ENCODE results near the gene HELZ2. TPM values are rescaled to one million over a fixed set of nuclear protein-coding genes. Genes with fewer than 3 reads are reported as not detected.
"Not testable (repeated sequence)": the region's sequence is repeated elsewhere in the genome, so short reads cannot be mapped to it uniquely, and the experiment has no call there.

The HELZ2 gene
- total RNA-seq, 1 experiment from 2014 or later = 17.8 TPM

GRCh38 chr20:63578224-63579016 lies 4.4 kb upstream of the HELZ2 start:
- Histone ChIP-seq H3K27ac (no peak overlapping the region), H3K27me3 (replicated peaks) (no peaks in the 10 kb centered on the region), H3K36me3 (no peaks in the 10 kb centered on the region), H3K4me3 (no peak overlapping the region), H3K4me1 (replicated peaks) (peaks cover 9% of the 10 kb centered on the region), H3K9me3 (replicated peaks) (no peaks in the 10 kb centered on the region)
- DNase-seq (ENCODE audit: low read depth in 1 of 2, low spot score in 2 of 2) = no peak

DNA sequence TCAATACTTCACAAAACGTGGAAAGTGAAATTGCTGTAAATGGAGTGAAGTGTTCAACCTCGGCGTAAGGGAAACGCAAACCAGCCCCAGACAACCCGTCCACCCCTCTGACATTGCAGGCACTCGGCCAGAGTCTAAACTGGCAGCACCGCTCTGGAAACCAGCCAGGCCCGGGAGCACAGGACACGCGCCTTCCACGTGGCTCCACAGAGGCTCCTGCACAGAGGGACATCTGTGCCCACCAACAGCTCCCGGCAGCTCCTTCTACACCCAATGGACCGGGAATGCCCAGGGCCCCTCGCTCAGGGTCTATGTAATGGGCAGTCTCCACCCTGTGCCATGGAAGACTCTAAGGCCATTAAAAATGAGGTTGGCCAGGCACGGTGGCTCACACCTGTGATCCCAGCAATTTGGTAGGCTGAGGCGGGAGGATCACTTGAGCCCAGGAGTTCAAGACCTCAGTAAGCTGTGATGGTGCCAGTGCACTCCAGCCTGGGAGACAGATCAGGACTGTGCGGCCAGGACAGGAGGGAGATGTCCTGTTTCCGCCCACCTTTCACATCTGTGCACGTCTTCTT lies 3.4 kb upstream of the HELZ2 start:
- Histone ChIP-seq H3K4me1 (replicated peaks) (peaks cover 15% of the 10 kb centered on the region), H3K4me3 (no peak overlapping the region), H3K36me3 (peaks cover 6% of the 10 kb centered on the region), H3K27me3 (replicated peaks) (no peaks in the 10 kb centered on the region), H3K27ac (no peak overlapping the region), H3K9me3 (replicated peaks) (no peaks in the 10 kb centered on the region)
- no peak for DNase-seq (ENCODE audit: low read depth in 1 of 2, low spot score in 2 of 2)

DNA sequence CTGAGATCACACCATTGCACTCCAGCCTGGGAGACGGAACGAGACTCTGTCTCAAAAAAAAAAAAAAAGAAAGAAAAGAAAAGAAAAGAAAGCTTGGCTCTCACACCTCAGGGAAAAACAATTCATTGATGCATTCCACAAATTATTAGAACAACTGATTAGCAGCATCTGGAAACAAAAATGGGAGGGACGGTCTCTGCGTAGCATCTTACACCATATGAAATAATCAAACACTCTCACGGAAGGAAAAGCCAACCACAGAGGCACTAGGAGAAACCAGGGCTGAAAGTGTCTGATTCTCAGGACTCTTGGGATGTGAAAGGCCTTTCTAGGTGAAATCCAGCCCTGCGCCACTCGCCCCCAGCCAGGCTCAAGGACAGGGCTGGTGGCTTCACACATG lies 2.3 kb upstream of the HELZ2 start:
- no peak for DNase-seq (ENCODE audit: low read depth in 1 of 2, low spot score in 2 of 2)
- no peaks in the 10 kb centered on the region for H3K27me3 ChIP-seq (replicated peaks)
- H3K4me3 ChIP-seq = no peak overlapping the region
- H3K9me3 ChIP-seq (replicated peaks) = no peaks in the 10 kb centered on the region
- peaks cover 10% of the 10 kb centered on the region for H3K36me3 ChIP-seq
- H3K27ac ChIP-seq = no peak overlapping the region
- peaks cover 15% of the 10 kb centered on the region for H3K4me1 ChIP-seq (replicated peaks)

DNA sequence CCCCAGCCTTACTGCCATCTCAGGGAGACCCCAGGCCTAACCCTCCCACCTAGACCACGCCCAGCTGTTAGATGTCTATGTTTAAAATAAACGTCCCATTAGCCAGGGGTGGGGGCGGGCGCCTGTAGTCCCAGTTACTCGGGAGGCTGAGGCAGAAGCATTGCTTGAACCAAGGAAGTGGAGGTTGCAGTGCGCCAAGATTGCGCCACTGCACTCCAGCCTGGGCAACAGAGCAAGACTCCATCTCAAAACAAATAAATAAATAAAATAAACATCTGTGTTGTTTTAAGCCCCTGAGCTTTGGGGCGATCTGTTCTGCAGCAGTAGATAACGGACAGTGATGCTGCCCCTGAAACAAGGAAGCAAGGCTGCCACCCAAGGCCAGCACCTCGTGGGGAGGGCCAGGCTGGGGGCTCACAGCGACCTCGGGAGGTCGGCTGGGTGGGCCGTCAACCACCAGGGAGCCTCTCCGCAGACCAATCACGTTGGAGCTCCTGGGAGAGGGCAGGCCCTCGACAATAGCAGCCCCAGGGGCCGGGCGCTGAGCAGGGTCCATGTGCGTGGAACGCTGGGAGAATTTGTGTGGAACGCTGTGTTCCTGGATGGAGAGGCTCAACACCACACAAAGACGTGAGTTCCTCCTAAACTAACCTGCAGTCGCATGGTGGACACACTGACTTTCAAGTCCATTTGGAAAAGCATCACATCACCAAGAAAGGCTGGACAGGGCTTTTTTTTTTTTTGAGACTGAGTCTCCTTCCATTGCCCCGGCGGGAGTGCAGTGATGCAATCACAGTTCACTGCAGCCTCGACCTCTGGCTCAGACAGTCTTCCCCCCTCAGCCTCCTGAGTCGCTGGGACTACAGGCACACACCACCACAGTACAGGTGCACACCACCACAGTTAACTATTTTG lies 1.0 kb upstream of the HELZ2 start:
- no peaks in the 10 kb centered on the region for H3K9me3 ChIP-seq (replicated peaks)
- peaks cover 15% of the 10 kb centered on the region for H3K4me1 ChIP-seq (replicated peaks)
- DNase-seq (ENCODE audit: low read depth in 1 of 2, low spot score in 2 of 2) = no peak
- no peak overlapping the region for H3K4me3 ChIP-seq
- peaks cover 10% of the 10 kb centered on the region for H3K36me3 ChIP-seq
- no peaks in the 10 kb centered on the region for H3K27me3 ChIP-seq (replicated peaks)
- no peak overlapping the region for H3K27ac ChIP-seq

DNA sequence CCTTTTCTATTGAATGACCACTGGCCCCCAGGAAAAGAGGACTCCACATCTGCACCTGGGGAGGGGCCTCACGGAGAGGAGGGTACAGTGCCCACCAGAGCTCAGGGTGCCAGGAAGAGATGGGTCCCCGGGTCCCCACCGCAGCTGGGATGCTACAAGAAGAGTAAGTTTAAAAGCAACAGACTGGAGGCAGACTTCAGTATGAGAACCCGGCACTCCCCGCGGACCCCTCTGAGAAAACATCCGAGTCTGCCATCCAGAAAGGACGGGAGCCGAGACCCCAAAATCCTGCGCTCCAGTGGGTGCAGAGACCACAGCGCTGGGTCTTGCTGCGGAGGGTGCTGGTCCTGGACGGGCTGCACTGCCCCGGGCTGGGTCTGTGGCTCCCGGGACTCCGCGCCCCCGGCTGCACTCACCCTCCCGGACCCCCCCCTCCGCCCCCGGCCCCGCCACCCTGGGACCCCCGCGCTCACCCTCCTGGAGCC lies 350 bp downstream of the HELZ2 start:
- peak overlapping the region; percentile 60; the same call in 1 of the 2 replicates for H3K27ac ChIP-seq
- H3K36me3 ChIP-seq = peaks cover 10% of the 10 kb centered on the region
- H3K9me3 ChIP-seq (replicated peaks) = no peaks in the 10 kb centered on the region
- H3K4me3 ChIP-seq = peak overlapping the region; percentile 60
- H3K4me1 ChIP-seq (replicated peaks) = peaks cover 15% of the 10 kb centered on the region
- peak in 1 of 2 experiments; percentile 39 for DNase-seq (ENCODE audit: low read depth in 1 of 2, low spot score in 2 of 2)
- no peaks in the 10 kb centered on the region for H3K27me3 ChIP-seq (replicated peaks)

DNA sequence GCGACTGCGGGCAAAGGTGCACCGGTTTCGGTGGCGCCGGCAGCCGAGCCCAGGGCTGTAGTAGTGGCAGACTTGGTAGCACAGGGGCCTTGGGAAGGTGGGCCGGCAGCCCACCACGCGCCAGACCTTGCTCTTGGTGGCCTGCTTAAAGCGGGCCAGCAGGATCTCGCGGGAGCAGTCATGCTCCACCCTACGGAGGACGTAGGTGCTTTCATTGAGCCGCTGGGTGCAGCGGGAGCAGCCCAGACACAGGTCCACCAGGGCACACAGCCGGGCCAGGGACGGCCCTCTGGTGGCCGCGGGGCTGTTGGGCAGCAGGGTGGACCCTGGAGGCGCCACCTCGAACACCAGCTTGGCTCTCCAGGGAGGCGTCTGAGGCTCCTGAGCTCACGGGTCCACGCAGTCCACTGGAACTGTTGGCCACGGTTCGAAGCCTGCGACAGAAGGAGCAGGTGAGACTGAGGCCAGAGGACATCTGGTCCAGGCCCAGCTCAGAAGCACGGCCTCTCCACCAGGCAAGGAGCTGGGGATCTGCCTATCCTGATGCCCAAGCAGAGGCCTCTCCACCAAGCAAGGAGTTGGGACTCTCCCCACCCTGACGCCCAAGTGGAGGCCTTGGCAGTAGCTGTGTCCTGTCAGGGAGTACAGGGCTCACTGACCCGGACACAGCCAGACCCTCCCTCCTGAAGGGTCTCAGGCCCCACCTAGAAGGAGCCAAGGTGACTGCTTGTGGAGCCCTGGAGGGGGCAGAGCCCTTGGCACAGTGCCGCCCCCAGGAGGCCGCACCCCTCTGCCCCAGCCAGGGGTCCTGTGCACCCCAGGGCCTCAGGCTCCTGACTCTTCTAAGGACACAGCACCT lies 1.0 kb downstream of the HELZ2 start:
- peak overlapping the region; percentile 60 for H3K4me3 ChIP-seq
- H3K36me3 ChIP-seq = peaks cover 15% of the 10 kb centered on the region
- H3K9me3 ChIP-seq (replicated peaks) = no peaks in the 10 kb centered on the region
- no peak for DNase-seq (ENCODE audit: low read depth in 1 of 2, low spot score in 2 of 2)
- peaks cover 15% of the 10 kb centered on the region for H3K4me1 ChIP-seq (replicated peaks)
- no peaks in the 10 kb centered on the region for H3K27me3 ChIP-seq (replicated peaks)
- no peak overlapping the region for H3K27ac ChIP-seq

GRCh38 chr20:63572071-63572787 lies 1.8 kb downstream of the HELZ2 start:
- H3K4me1 ChIP-seq (replicated peaks) = peaks cover 15% of the 10 kb centered on the region
- H3K27me3 ChIP-seq (replicated peaks) = no peaks in the 10 kb centered on the region
- no peak overlapping the region for H3K27ac ChIP-seq
- H3K4me3 ChIP-seq = no peak overlapping the region
- peaks cover 19% of the 10 kb centered on the region for H3K36me3 ChIP-seq
- no peak for DNase-seq (ENCODE audit: low read depth in 1 of 2, low spot score in 2 of 2)
- no peaks in the 10 kb centered on the region for H3K9me3 ChIP-seq (replicated peaks)

- Histone ChIP-seq H3K4me1 (replicated peaks) (peaks cover 15% of the 10 kb centered on the region), H3K36me3 (peaks cover 24% of the 10 kb centered on the region)
- not testable (repeated sequence) for H3K27me3 ChIP-seq (replicated peaks); H3K4me3 ChIP-seq; H3K27ac ChIP-seq; H3K9me3 ChIP-seq (replicated peaks); DNase-seq (ENCODE audit: low read depth in 1 of 2, low spot score in 2 of 2)
Measured at GRCh38 chr20:63571087-63571478, 3.0 kb downstream of the HELZ2 start.

DNA sequence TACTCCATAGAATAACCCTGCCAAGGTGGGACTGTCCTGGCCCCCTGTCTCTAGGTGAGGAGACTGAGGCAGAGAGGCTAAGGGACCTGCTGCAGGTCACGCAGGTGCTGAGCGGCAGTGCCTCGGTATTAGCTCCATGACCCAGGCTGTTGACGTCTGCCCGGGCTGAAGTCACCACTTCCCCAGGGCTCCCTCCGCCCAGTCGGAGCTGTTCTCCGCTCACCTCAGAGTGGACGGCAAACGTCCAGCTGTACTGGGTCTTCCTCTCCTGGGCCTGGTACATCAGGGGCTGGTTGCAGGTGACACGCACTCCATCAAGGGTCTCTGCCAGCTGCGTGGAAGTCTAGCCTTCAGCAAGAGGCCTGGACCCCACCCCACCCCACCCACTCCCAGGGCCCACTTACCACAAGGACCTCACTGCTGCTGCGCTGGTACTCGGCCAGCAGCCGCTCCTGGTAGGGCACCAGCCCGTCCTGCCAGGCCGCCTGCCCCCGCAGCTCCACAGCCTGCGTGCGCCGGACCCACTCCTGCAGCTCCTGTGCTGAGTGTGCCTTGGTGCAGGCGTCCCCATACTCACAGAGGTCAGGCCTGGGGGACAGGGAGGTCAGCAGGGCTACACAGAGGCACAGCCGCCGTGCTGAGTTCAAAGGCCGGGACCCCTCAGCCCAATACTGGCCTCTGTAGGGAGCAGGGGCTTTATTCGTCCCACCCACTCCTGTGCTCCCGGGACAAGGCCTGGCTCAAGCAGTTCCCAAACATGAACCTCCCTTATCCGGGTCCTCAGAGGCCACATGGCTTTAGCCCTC lies 3.6 kb downstream of the HELZ2 start:
- no peak for DNase-seq (ENCODE audit: low read depth in 1 of 2, low spot score in 2 of 2)
- Histone ChIP-seq H3K4me3 (no peak overlapping the region), H3K9me3 (replicated peaks) (no peaks in the 10 kb centered on the region), H3K27me3 (replicated peaks) (no peaks in the 10 kb centered on the region), H3K36me3 (peaks cover 28% of the 10 kb centered on the region), H3K27ac (no peak overlapping the region), H3K4me1 (replicated peaks) (peaks cover 15% of the 10 kb centered on the region)

GRCh38 chr20:63568986-63569949 lies 4.8 kb downstream of the HELZ2 start:
- no peak for DNase-seq (ENCODE audit: low read depth in 1 of 2, low spot score in 2 of 2)
- H3K4me3 ChIP-seq = no peak overlapping the region
- no peaks in the 10 kb centered on the region for H3K27me3 ChIP-seq (replicated peaks)
- H3K27ac ChIP-seq = no peak overlapping the region
- H3K4me1 ChIP-seq (replicated peaks) = peaks cover 10% of the 10 kb centered on the region
- no peaks in the 10 kb centered on the region for H3K9me3 ChIP-seq (replicated peaks)
- H3K36me3 ChIP-seq = peaks cover 37% of the 10 kb centered on the region

Data from SJSA1 (cell line).